C1 segment of cervical spinal cord (tissue), 14 donors: ENCODE results near the gene APH1B.
"Not testable (repeated sequence)": the region's sequence is repeated elsewhere in the genome, so short reads cannot be mapped to it uniquely, and the experiment has no call there.

ENCODE experiments used
- DNase-seq, 14 donors: peaks; one replicate each; lab custom pipeline; 2025; lab: John Stamatoyannopoulos, UW

The APH1B gene

DNA sequence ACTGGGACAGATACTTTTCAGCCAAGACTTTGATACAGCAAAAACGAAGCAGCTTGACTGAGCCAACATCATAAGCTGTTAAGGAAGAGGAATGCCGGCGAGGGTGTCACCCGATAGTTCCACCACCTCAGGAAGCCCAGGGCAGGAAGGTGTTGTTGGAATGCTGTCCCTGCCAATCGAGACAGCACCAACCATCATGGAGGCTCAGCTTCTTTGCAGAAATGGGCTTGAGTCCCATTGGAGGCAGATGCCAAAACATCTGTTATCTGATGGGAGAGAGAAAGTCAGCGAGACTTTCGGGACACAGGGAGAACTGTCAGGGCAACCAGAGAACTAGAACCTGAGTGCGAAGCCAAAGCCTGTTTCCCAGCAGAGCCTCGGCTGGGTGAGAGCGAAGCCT is 53.5 kb downstream of the APH1B start:
- no peak for DNase-seq

DNA sequence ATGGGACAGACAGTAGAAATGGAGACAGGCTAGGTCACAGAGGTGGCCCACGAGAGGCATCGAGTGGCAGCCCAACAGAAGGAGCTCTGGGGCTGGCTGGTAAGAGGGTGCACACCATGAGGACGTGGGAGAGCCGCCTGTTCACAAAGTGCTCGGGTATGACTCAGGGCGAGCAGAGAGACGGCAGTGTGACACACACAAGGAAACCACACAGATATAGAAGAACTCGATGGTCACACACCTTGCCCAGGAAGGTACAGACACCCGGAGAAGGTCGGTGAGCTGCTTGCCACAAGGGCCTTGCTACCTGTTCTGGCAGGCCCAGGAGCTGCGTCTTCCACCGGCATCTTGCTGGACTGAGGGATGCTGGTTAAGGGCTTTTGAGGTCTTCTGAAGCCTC is 54.1 kb downstream of the APH1B start:
- DNase-seq = no peak

DNA sequence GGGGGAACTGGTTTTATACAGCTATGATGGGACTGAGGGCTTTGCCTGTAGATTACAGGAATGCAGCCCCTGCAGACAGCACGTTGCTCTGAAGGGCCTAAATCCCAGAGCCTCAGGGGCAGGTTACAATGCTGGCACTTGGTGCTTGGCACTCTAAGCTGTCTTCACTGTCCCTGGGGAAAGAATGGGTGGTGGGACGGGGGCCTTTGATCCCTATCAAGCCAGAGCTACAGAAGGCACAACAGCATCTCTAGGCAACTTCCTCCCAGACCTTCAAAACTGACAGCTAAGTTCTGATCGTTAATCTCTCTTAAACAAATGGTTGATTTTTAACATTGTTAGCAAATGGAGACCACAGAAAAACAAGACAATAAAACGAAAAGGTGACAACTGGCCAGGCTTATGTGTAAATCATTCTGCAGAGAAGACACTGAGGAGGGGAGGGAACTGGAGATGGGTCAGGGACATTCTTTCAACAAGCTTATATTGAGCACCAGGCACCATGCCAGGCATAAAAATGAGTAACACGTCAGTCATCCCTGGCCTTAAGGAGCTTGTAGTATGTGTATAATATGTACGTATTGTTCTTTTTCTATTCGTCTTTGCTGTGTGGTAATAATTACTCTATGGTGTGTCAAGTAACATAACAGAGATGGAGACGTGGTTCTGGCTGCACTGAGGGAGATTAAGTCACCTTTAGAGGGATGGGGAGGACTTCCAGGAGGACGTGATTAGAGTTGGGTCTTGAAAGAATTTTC is 55.1 kb downstream of the APH1B start:
- DNase-seq = no peak

DNA sequence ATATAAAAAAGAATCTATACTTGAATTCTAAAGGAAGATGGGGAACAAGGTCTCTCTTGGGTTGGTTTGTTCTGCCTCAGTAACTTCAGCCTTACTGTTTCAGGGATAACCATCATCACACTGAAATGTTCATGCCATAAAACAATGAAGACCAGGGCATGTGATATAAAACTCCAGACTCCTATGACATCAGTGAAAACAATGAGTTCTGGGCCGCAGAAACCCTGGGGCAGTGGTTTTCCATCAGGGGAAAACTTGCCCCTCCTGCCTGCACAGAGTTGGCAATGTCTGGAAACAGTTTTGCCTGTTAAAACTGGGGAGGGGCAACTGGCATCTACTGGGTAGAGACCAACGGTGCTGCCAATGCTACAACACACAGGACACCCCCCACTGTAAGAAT is 57.4 kb downstream of the APH1B start:
- DNase-seq = no peak

DNA sequence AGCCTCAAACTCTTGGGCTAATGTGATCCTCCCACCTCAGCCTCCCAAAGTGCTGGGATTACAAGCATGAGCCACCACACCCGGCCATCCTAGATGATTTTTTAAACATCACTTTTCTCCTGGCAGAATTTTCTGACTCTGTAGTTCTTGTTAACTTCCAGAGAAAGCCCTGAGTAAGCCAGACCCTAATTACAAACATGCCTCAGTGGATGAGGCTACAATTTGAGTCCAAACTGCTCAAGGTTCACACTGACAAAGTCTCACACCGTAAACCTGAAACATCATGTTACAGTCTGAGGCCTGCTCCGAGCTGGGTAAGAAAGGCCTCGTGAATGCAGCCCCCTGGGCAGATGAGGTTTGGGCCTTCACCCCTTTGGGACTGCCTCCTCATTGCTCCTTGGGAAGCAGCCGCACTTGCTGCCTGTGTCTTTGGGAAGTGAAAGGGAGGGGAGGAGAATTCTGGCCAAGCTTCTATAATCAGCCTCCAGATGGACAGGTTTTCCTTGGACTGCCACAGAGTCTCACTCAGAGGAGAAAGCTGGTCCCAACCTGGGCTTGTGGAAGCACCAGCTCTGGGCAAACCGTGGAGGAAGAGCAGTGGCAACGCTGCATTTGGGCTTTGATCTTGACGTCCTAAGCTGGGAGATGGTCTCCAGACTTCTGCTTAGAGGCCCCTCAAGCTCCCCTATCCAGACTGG is 58.3 kb downstream of the APH1B start:
- peak in 1 of 14 donors; percentile 69 for DNase-seq

DNA sequence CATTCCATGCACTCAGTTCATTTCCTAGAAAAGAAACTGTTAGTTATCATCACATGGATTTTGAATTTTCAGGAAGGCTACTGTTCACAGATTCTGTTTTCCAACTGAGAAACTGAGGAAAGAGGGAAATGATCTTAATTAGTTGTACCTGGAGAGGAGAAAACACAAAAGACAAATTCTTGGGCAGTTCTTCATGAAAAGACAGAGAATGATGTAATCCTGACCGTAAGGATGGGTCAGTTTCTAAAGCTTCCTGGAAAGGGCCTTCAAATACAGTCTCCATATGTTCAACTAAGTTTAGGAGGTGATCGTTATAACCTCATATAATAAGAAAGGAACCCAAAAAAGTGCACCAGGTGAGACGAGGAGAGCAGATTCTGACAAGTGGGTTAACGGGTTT is 59.6 kb downstream of the APH1B start:
- DNase-seq = no peak

DNA sequence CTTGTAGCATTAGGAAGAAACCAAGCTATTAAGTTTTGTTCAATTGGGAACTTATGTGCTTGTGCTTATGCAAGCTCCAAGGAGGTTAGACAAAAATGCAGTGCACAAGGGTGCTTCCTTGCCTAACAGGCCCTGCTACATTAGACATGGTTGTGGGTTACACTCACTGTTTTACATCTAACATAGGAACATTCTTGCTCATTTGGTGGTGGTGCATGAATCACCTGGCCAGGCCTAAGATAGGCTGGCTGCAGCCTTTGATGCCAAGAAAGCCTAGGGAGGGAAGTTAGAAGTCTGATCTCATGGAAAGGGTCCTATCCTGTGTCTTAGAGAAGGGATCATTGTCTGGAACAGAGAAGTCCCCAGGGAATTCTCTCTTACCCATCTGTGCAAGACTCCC is 60.8 kb downstream of the APH1B start:
- DNase-seq = no peak

DNA sequence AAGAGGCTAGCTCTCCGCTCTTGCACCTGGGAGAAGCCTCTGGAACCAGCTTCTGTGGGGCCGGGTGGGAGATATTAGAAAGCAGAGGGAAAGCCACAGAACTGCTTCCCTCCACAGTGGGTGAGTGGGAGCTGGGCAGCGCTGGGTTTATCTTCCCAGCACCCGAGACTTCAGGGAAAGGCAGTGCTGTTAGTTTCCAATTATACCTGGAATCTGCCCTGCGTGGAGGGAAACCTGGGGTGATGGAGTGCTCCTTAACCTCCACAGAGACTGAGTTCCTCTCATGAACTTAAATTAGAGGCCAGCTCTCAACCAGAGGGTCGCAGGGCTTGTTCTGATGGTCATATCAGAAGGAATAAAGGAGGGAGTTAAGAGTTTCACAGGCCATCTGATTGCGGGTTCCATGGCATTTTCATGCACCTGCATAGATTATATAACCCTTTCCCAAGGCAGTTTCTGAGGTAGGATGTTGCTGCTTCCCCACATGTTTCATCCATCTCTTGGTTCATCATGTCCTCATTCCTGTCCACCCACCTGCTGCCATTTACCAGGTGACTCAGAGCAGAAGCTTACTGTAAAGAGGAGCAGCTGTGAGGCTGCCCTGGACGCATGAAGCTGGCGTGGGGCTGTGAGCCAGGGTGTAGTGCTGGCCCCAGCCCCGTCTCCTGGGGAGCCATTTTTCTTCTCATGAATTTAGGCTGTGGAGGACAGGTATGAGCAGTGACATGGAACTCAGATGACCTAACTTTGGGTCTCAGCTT is 61.8 kb downstream of the APH1B start:
- DNase-seq = no peak

DNA sequence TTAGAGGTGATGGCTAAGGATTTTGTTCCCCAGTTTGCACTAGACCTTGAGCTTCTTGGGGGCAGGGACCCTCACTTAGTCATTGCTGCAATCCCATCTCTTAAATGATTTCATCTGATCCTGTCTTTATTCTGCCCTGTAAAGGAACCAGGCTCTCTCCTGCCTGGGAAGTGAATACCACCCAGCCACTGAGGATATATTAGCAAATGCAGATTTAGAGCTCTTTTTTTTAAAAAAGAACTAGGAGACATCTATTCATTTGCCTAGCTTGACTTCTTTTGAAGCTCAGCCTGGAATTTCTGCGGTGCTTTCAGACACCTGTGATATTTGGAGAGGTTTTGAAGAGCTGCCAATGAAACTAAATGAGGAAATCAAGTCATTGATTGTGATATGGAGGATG is 62.4 kb downstream of the APH1B start:
- DNase-seq = no peak

DNA sequence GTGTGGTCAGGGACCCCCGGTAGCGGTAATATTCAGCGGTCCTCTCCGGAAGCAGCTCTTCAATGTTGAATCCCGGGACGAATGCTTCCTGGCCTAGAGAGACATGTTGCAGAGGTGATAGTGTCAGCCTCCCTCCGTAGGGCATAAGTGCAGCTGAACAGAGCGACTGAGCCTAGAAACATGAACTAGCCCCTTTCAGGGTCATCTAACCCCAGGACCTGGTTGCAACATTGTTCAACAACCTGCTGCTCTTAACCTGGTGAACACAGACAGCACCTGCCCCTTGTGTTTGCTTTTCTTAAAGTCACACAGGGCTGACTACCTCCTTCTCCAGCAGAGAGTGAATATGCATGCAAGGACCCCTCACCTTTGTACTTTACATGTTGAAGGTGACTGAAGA is 62.9 kb downstream of the APH1B start:
- DNase-seq = no peak

DNA sequence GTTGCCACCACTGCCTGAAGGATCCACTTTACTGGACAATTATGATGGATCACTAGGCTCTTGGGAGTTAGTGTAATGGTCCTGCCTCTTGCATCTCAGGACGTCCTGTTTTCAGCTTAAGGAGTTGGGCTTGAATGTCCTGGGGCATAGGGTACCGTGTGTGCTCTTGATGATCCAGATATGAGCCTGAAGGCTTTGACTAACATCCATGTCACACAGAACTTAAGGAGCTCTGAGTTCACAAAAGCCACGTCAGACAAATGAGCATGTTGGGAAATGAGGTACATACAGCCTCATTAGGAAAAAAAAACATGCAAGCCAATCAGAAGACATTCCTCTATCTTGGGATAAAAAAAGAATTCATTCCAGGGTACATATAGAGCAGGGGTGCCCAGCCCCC is 63.5 kb downstream of the APH1B start:
- DNase-seq = no peak

DNA sequence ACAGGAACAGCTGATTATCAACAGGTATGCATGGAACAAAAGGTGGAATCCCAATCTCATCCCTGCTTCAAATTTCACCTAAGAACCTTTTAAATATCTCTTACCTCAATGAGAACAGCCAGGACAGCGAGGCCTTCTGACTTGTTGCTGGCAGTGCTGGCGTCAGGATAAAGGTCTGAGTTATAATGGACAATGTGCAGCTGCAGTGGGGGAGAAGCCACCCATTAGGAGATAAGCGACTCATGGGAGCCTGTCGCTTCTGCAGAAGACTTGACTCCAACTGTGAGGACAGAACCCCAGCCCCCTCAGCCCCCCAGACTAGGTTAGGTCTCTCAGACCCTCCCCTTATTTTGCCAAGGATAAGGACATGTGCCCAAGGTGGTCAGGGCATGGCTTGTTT is 64.5 kb downstream of the APH1B start:
- DNase-seq = no peak

DNA sequence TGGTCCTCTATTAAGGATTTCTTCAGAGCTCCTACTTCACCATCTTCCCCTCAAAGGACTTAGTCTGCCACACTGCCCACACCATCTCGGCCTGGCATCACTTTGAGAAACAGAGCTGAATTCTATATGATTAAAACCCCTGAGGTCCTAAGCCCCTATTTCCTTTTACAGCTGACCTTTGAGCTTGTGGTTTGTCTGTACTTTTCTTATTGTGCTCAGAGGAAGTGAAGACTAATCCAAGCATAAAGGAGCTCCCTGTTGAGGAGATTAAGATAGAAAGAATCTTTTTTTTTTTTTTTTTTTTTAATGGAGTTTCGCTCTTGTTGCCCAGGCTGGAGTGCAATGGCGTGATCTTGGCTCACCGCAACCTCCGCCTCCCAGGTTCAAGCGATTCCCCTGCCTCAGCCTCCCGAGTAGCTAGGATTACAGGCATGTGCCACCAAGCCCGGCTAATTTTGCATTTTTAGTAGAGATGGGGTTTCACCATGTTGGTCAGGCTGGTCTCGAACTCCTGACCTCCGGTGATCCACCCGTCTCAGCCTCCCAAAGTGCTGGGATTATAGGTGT is 65.7 kb downstream of the APH1B start:
- DNase-seq = not testable (repeated sequence)

DNA sequence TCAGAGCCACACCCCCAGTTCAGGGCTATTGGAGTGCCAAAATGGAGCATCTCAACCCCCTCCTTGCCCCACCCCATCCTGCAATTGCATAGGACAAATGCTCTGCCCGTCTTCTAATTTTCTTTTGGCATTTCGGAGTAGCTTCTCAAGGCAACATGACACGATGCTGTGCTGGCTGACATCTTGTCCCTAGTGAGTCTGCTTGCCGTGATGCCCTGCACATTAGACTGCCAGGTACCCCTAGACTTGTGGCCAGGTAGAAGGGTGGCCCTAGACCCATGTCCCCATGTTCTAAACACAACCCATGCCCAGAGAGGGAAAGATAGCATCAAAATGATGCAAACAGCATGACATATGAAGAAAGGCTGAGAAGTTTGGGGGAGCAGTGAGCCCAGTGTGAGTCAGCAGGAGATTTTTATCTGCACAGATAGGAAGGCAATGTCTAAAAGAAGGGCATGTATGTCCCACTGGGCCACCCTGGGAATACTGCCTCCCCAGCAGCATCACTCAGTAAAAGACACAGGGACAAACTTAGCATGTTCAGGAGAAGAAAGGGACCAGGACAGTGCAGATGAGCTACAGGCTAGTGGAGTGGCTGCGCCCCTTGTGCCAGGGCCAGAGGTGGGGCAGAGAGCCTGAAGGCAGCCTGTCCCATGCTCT is 67.5 kb downstream of the APH1B start:
- DNase-seq = no peak

DNA sequence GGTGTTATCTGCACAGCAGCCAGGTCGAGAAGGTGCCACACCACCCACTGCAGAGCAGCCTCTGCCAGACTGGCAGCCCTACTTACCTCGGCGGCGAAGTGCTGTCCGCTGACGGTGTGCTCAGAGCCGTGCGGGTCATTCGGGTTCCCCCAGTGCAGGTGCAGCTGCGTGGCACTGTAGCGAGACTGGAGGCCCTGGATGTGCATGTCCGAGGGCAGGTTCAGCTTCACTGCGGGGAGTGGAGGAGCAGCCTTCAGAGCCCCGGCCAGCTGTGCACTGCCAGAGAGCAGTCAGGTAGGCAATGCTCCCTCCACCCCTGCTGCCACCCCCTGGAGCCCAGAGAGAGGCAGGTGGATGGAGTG is 68.0 kb downstream of the APH1B start:
- DNase-seq = no peak

DNA sequence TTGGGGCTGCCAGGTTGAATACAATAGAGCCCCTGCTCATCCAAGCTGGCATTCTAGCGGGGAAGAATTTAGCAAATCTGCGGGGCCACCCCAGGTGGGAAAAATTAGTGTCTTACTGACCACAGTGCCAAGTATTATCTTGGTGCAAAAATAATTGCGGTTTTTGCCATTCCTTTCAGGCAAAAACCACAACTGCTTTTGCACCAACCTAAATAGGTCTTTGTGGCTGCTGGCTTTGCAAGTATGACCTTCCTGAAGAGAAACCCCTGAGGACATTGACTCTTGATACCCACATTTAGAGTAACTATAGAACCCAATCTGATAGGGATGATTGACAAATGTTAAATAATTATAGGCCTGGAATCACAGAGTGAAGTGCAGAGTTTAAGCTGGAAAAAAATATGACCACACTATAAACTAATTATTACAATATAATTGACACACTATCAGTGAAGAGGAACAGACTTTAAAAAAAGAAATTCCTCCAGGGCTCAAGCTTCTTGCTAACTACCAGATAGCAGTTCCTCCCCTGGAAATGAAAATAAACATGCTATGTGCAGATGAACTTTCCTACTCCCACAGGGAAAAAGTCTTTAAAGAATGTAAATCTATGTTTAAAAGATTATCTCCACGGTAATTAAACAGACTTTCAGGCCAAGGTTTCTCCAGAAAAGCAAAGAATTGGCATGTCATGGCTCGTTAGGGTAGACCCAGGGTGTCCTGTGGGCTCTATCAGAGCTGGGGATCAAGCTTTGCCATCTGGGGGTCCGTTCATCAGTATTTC is 69.9 kb downstream of the APH1B start:
- DNase-seq = no peak

DNA sequence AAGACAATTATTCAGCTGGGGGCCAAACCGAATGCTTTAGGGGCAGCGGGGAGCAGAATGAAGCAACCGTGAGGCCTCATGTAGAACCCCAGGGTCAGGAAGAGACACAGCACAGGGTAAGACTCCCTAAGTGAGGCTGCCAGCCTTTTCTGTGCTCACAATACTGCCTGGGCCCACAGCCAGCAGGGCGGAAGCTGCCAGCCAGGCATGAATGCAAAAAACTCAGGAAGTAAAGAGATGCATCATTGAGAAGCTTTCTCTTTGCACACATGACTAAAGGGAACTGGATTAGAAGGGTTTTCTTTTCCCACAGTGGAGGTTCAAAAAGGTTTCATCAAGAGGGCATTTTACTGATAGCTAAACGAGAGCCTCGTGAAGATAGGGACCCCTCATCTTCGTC is 71.0 kb downstream of the APH1B start:
- peak in 11 of 14 donors; percentile 6 to 74 (median 41) for DNase-seq

DNA sequence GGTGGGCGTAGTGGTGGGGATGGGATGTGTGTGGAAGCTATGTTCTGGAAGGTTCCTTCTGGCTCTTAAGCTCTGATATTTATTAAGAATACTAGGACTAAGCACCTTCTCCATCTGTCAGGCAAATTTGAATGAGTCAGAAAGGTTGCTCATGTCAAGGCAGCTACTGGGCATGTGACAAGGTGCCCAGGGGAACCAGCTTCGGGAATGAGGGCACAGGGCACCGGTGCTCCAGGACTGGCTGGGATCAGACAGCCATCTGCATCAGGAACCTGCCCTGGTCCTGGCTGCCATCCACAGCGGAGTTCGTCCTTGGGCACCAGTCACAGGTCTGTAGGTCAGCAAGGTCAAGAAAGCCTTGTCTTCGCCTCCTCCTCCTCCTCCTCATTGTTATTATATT is 71.8 kb downstream of the APH1B start:
- DNase-seq = peak in 1 of 14 donors; percentile 10

DNA sequence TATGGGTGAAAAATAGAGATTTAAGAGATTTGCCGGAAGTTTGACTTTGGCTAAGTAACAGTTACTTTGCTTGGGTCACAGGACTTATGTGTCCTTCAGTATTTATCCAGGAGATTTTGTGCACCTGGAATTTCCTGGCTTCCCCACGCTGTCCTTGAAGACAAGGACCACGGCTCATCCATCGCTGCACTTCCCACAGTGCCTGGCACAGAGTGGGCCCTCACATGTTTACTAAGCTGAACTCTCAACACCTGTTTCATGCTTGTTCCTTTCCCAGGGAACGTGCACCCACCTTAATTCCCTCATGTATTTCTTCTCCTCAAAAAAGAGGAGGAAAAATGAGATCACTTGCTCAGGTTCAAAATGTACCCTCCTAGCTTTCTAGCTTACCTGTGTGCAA is 72.2 kb downstream of the APH1B start:
- DNase-seq = no peak

DNA sequence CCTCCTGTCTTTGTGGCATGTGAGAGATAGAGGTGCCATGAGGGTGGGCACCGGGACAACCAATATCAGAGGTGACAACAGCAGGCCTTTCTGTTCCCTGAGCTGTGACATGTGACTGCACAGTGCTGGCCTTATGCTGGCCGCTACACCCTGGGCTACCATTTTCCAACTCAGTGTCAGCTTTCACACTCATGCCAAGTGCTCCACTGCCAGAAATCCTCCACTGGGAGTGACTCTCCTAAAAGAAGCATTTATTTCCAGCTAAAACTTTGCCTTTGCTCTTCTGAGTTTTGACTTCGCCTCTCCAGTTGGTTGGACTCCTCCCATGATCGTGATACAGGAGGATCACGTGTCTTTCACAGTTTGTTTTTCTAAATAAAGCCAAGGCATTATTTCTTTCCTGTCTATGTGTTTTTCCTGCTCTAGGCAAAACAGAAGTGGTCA is 72.8 kb downstream of the APH1B start:
- DNase-seq = peak in 4 of 14 donors; percentile 4 to 8 (median 6)

DNA sequence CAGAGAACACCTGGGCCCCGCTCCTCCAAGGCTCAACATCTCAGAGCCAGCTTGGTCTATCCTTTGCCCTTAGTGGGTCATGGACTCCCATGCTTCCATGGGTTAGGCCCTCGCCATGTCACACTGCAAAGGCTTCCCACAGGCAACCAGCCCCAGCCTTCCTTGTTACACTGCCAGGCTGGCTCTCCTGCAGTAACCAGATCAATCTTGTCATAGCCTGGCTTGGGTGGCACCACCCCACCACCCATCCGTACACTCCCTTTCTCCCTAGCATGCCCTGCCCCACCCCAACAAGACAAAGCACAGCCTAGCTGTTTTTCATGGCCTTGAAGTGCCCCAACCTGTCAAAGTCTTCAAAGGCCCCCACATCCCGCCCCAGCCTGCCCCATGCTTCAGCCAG is 73.8 kb downstream of the APH1B start:
- DNase-seq = no peak
